HepG2 (cell line): Measurements from ENCODE around the gene PIGL. TPM values are rescaled to one million over a fixed set of nuclear protein-coding genes. Genes with fewer than 3 reads are reported as not detected.

Source experiments
- ATM ChIP-seq: fragments of 450-650 bp; IDR thresholded peaks from 2 replicates; pipeline ENCODE4 v1.7.1; 2017; ENCODE audit warnings: mild to moderate bottlenecking, borderline replicate concordance
- MTF2 ChIP-seq: sonication (generic); formaldehyde crosslinking; IDR thresholded peaks from 2 replicates; pipeline ENCODE4 v1.5.0; 2020; ENCODE audit warnings: missing genetic modification reagents, borderline replicate concordance
- NFRKB ChIP-seq: fragments of 450-650 bp; IDR thresholded peaks from 2 replicates; pipeline ENCODE4 v1.6.1; 2017
- STAG1 ChIP-seq: sonication (generic); formaldehyde crosslinking; IDR thresholded peaks from 2 replicates; pipeline ENCODE4 v1.4.0; 2020; ENCODE audit warnings: missing genetic modification reagents
- SUZ12 ChIP-seq: fragments of 150-350 bp; IDR thresholded peaks from 2 replicates; pipeline ENCODE4 v1.6.1; 2014; ENCODE audit warnings: low read depth, low read length
- ZBTB7B ChIP-seq: sonication (generic); formaldehyde crosslinking; IDR thresholded peaks from 2 replicates; pipeline ENCODE4 v1.4.0; 2020; ENCODE audit warnings: missing genetic modification reagents
- ZC3H13 ChIP-seq: sonication (generic); formaldehyde crosslinking; IDR thresholded peaks from 2 replicates; pipeline ENCODE4 v1.8.1; 2023; ENCODE audit warnings: mild to moderate bottlenecking, missing genetic modification reagents, moderate library complexity
- ZFP91 ChIP-seq: sonication (generic); formaldehyde crosslinking; IDR thresholded peaks from 2 replicates; pipeline ENCODE4 v1.9.0; 2022; ENCODE audit warnings: missing genetic modification reagents, mild to moderate bottlenecking, borderline replicate concordance
- ZNF337 ChIP-seq: sonication (generic); formaldehyde crosslinking; IDR thresholded peaks from 2 replicates; pipeline ENCODE4 v1.5.1; 2020; ENCODE audit warnings: missing genetic modification reagents, low read depth, mild to moderate bottlenecking, borderline replicate concordance
- ZNF382 ChIP-seq: sonication (generic); formaldehyde crosslinking; IDR thresholded peaks from 2 replicates; pipeline ENCODE4 v1.5.0; 2020; ENCODE audit warnings: missing genetic modification reagents, mild to moderate bottlenecking, borderline replicate concordance
- ZNF460 ChIP-seq: sonication (generic); formaldehyde crosslinking; IDR thresholded peaks from 2 replicates; pipeline ENCODE4 v1.5.1; 2020; ENCODE audit warnings: missing genetic modification reagents, mild to moderate bottlenecking, borderline replicate concordance
- ZNF503 ChIP-seq: sonication (generic); formaldehyde crosslinking; IDR thresholded peaks from 2 replicates; pipeline ENCODE4 v1.4.0; 2020; ENCODE audit warnings: missing genetic modification reagents
- ZNF639 ChIP-seq: conservative IDR thresholded peaks from 2 replicates; pipeline ENCODE4 v1.6.1; 2018; ENCODE audit warnings: missing genetic modification reagents
- ZNF761 ChIP-seq: sonication (generic); formaldehyde crosslinking; conservative IDR thresholded peaks from 2 replicates; pipeline ENCODE4 v1.4.0; 2020; ENCODE audit warnings: mild to moderate bottlenecking, missing genetic modification reagents
- polyA plus RNA-seq, 8 experiments: library from polyadenylated mRNA; depleted of rRNA in 3 of 8; stranded (reverse) in 7 of 8; unstranded in 1 of 8; fragments of >200 nt; fragmentation: Illumina TruSeq in 4 of 8; extraction: Trizol in 4 of 8; gene quantifications; 2 replicates each; pipeline versions ENCODE4 v1.2.1 to v1.2.3, GENCODE V29; 2011 to 2016; ENCODE audit warnings: low read depth in 4 of 8, missing spikeins in 1 of 8, mixed read lengths in 1 of 8; ENCODE audit not compliant: insufficient read depth in 1 of 8
- total RNA-seq, 5 experiments: library from RNA; depleted of rRNA; stranded (reverse); fragments of >200 nt; fragmentation: Illumina TruSeq; extraction: Trizol; gene quantifications; 2 replicates each; pipeline ENCODE4 v1.2.3, GENCODE V29; 2016; ENCODE audit warnings: low read depth in 1 of 5

PIGL gene
- total and polyA plus RNA-seq, 2 of the 13 experiments (the other 11 are each of a cell fraction or from before 2014, with no cell fraction given) = 28.5 to 63.8 TPM

- no peak for TF ChIP-seq ZNF639 (CRISPR knock-in tag)
- TF ChIP-seq ATM = no peak
- TF ChIP-seq STAG1 (CRISPR knock-in tag) = peak; percentile 73
- no peak for TF ChIP-seq ZNF337 (CRISPR knock-in tag)
- no peak for TF ChIP-seq ZNF503 (CRISPR knock-in tag)
- peak; percentile 24; the same call in 1 of the 2 replicates for TF ChIP-seq ZNF460 (CRISPR knock-in tag)
- TF ChIP-seq SUZ12 = no peak
- TF ChIP-seq ZFP91 (CRISPR knock-in tag) = no peak
- no peak for TF ChIP-seq NFRKB
- TF ChIP-seq ZBTB7B (CRISPR knock-in tag) = no peak
- TF ChIP-seq ZNF382 (CRISPR knock-in tag) = no peak
- TF ChIP-seq MTF2 (CRISPR knock-in tag) = no peak
- TF ChIP-seq ZNF761 (CRISPR knock-in tag) = no peak
- no peak for TF ChIP-seq ZC3H13 (CRISPR knock-in tag)
- TF ChIP-seq, all 625 proteins: peak for 33
Observed at GRCh38 chr17:16304830-16305229, 87.8 kb downstream of the PIGL start (continued).
